Left ventricle myocardium inferior (tissue), 1 donor: ENCODE measurements around the gene ULBP3. TPM values are rescaled to one million over a fixed set of nuclear protein-coding genes. Genes with fewer than 3 reads are reported as not detected.
"Not testable (repeated sequence)": the region's sequence is repeated elsewhere in the genome, so short reads cannot be mapped to it uniquely, and the experiment has no call there.

Experiments
- DNase-seq: peaks from one replicate; pipeline ENCODE4 v3.0.0-alpha.2; 2020
- H3K27ac ChIP-seq: fragments of 200-600 bp; replicated peaks from 2 replicates; pipeline ENCODE4 v1.8.0; 2021
- H3K27me3 ChIP-seq: fragments of 200-600 bp; 2 replicates; pipeline ENCODE4 v1.8.0; 2021; ENCODE audit warnings: low read depth
- H3K36me3 ChIP-seq: fragments of 200-600 bp; 2 replicates; pipeline ENCODE4 v1.8.0; 2021
- H3K4me1 ChIP-seq: fragments of 200-600 bp; 2 replicates; pipeline ENCODE4 v1.8.0; 2021
- H3K4me3 ChIP-seq: fragments of 200-600 bp; 2 replicates; pipeline ENCODE4 v1.8.0; 2021; ENCODE audit warnings: mild to moderate bottlenecking, moderate library complexity
- H3K9me3 ChIP-seq: fragments of 200-600 bp; replicated peaks from 2 replicates; pipeline ENCODE4 v1.8.0; 2021
- intact Hi-C: fragments of 100-400 bp; cut with micrococcal nuclease; formaldehyde crosslinking; loops from one replicate; pipeline ENCODE4 v1.11.0; 2022
- total RNA-seq: library from RNA; stranded (reverse); fragmentation: NEBNext Ultra II Directional; extraction: Animal tissue kit (Norgen Biotek cat#: 25700); gene quantifications from one replicate; pipeline ENCODE4 v1.2.1, GENCODE V29; 2021
- TF ChIP-seq, protein P1 (sequence below): fragments of 200-600 bp; IDR thresholded peaks from 2 replicates; pipeline ENCODE4 v1.8.0; 2021; ENCODE audit warnings: antibody characterized with exemption, mild to moderate bottlenecking, borderline replicate concordance
- donor health status: DM: no; HTN: yes; CAD: no; lungs with severe emphysema.

ULBP3 gene
- total RNA-seq, 1 donor from 2014 or later, result 0.99 TPM

DNA sequence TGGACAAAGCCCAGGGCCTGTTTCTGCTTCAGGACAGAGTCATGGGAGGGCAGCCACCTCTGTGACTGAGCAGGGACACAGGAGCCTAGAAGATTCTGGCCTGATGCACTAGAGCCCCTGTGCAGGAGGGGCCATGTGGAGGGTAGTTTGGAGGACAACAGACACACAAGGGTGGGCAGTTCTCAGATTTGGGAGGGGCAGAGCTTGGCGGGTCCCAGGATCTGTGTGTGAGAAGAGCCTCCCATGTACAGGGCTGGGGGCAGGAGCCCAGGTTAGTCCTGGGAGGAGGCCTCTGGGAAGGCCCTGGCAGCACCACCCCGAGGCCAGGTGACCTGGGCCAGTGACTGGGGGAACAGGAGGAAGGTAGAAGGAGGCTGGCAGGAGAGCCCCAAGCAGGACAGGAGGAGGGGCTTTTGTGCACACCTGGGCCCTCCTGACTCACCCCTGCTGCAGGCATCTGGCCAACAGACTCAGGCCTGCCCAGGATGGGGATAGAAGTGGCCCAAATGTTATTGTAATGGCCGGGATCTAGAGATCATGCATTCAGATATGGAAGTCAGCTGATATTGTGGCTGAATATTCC, 1.4 kb upstream of the ULBP3 start:
- H3K36me3 ChIP-seq, result no peaks in the 10 kb centered on the region
- TF ChIP-seq, protein P1, sequence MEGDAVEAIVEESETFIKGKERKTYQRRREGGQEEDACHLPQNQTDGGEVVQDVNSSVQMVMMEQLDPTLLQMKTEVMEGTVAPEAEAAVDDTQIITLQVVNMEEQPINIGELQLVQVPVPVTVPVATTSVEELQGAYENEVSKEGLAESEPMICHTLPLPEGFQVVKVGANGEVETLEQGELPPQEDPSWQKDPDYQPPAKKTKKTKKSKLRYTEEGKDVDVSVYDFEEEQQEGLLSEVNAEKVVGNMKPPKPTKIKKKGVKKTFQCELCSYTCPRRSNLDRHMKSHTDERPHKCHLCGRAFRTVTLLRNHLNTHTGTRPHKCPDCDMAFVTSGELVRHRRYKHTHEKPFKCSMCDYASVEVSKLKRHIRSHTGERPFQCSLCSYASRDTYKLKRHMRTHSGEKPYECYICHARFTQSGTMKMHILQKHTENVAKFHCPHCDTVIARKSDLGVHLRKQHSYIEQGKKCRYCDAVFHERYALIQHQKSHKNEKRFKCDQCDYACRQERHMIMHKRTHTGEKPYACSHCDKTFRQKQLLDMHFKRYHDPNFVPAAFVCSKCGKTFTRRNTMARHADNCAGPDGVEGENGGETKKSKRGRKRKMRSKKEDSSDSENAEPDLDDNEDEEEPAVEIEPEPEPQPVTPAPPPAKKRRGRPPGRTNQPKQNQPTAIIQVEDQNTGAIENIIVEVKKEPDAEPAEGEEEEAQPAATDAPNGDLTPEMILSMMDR, result no peak
- no peaks in the 10 kb centered on the region for H3K9me3 ChIP-seq
- H3K4me1 ChIP-seq, result peaks cover 12% of the 10 kb centered on the region
- no peak for DNase-seq
- no peak overlapping the region for H3K27ac ChIP-seq
- H3K4me3 ChIP-seq, result no peak overlapping the region
- intact Hi-C loops, result no loop called here
- H3K27me3 ChIP-seq, result peaks cover 20% of the 10 kb centered on the region

DNA sequence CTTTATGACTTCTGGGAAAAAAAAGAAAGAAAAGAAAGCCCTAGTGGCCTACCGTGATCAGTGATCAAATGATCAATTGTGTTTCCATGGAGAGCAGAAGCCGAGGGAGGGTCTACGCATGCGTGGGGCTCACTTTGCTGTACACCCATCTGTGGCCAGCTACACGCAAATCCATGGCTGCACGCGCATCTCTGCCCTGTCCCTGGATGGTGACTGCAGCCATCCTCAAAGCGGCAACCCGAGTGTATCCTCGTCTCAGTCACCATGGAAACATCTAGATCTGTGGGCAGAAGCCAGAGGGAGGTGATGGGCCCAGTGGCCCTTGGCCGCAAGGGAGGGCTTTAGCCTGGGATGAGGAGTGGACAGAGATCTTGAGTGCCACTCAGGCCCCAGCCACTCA, 785 bp upstream of the ULBP3 start:
- H3K9me3 ChIP-seq, result no peaks in the 10 kb centered on the region
- no peak for DNase-seq
- intact Hi-C loops, result no loop called here

DNA sequence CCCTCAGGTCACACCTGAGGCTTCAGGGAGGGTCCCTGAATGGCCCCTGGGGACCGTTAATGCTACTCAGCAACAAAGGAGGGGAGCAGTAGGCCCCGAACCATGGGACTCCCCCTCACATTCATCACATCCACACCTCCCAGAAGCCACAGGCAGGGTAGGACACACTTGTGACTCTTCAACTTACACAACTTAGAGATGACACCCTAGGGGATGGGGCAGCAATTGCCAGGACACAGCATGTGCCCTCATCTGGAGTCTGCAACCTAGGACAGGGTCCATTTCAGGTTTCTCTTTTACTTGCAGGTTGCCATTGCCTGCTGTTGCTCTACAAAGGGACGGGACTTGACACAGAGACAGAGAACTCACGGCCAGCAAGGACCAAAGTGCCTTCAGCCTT, 770 bp downstream of the ULBP3 start:
- TF ChIP-seq, protein P1, result no peak
- peaks cover 20% of the 10 kb centered on the region for H3K27me3 ChIP-seq
- H3K36me3 ChIP-seq, result no peaks in the 10 kb centered on the region
- H3K27ac ChIP-seq, result no peak overlapping the region
- H3K4me3 ChIP-seq, result peak overlapping the region; percentile 83
- peaks cover 12% of the 10 kb centered on the region for H3K4me1 ChIP-seq
- DNase-seq, result no peak
- intact Hi-C loops, result no loop called here
- H3K9me3 ChIP-seq, result no peaks in the 10 kb centered on the region

More for the DNA sequence above, 785 bp upstream of the ULBP3 start:
- peaks cover 12% of the 10 kb centered on the region for H3K4me1 ChIP-seq
- H3K27ac ChIP-seq, result no peak overlapping the region
- peaks cover 20% of the 10 kb centered on the region for H3K27me3 ChIP-seq
- H3K4me3 ChIP-seq, result peak overlapping the region; percentile 83
- TF ChIP-seq, protein P1, result no peak
- H3K36me3 ChIP-seq, result no peaks in the 10 kb centered on the region

DNA sequence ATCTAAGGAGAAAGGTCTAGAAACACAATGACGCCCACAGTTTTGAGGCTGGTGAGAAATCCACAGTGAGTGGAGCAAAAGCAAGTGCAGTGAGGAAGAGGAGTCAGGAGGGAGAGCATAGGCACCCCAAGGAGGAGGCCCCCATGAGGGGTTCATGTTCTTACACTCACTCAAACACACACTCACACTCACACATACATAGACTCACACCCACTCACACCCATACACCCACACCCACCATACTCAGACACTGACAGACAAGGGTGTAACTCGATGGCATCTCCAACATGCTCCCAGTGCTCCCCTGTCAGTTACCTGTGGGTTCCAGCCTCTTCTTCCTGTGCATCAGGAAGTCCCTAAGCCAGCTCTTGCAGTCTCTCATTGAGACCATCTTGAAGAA, 3.8 kb downstream of the ULBP3 start:
- TF ChIP-seq, protein P1, result no peak
- H3K27ac ChIP-seq, result no peak overlapping the region
- no peak for DNase-seq
- H3K9me3 ChIP-seq, result no peaks in the 10 kb centered on the region
- no peak overlapping the region for H3K4me3 ChIP-seq
- peaks cover 12% of the 10 kb centered on the region for H3K4me1 ChIP-seq
- peaks cover 9% of the 10 kb centered on the region for H3K27me3 ChIP-seq
- no peaks in the 10 kb centered on the region for H3K36me3 ChIP-seq
- intact Hi-C loops, result no loop called here

DNA sequence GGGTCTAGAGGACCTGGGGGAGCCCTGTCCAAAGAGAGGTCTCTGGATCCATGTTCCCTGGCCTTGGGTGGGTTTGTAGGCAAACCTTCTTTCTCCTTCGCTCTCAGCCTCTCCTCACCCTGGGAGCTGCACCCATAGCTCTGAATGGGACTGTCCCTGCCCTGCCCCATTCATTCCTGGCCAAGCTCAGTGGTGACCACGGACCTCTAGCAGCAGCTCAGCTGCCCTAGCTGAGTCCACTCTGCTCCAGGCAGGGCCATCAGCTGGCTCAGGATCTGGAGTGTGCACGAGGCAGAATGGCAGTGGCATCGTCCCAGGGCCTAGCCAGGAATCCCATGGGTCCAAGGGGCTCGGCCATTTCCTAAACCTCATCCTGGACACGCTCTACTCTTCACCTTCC, 5.3 kb downstream of the ULBP3 start:
- DNase-seq, result no peak
- TF ChIP-seq, protein P1, result no peak
- Histone ChIP-seq H3K9me3 (no peaks in the 10 kb centered on the region), H3K27ac (no peak overlapping the region), H3K4me1 (peaks cover 7% of the 10 kb centered on the region), H3K27me3 (peaks cover 16% of the 10 kb centered on the region), H3K4me3 (no peak overlapping the region), H3K36me3 (no peaks in the 10 kb centered on the region)
- intact Hi-C loops, result no loop called here

DNA sequence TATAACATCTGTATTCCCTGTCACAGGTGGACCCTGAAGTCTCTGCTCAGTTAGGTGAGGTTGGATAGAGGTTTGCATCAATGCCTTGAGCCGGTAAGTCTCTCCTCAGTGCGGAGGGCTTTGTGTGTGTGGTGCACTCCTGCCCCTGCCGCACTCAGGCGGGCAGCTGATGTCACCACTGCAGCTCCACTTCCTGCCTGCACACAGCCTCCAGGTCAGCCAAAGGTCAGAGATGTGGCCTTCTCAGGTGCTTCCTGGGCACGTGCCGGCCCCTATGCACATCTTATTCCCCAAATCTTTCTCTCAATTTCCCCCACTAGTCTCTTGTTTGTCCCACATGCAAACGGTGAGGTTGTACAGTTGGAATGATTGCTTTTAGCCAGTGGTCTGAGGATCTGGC, 8.9 kb downstream of the ULBP3 start:
- H3K27me3 ChIP-seq, result peaks cover 29% of the 10 kb centered on the region
- H3K36me3 ChIP-seq, H3K4me3 ChIP-seq, H3K4me1 ChIP-seq, DNase-seq, H3K27ac ChIP-seq, H3K9me3 ChIP-seq, intact Hi-C loops: not testable (repeated sequence)
